CD4-positive, alpha-beta T cell treated with Interleukin-6 for 4 hours (primary cell): ENCODE data around the gene CEBPZ.
A peak's percentile ranks its signal among the peaks of the same experiment; 100 is the strongest.
"Not testable (repeated sequence)": the region's sequence is repeated elsewhere in the genome, so short reads cannot be mapped to it uniquely, and the experiment has no call there.

Experiments used
- DNase-seq: peaks from one replicate; pipeline ENCODE4 v3.0.0-alpha.2; 2020; ENCODE audit warnings: mixed read lengths

The CEBPZ gene

GRCh38 chr2:37211939-37212338 is 19.5 kb downstream of the CEBPZ start:
- DNase-seq: no peak

DNA sequence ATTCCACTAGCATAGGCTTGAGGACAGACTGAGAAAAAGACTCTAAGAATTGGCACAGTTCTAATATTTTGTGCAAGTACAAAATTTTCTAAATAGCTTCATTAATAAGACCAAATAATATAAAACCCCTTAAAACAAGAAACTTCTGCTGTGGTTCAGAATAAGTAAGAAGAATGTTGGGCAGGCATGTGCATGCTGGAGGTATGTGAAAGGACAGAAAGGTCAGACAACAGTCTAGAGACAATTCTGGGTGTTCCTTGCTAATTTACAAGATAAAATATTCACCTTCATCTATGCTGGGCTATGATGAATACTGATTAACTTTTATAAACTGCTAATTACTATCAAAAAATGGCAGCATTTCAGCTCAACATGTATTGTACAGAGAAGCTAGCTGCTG is 20.2 kb downstream of the CEBPZ start:
- no peak for DNase-seq

DNA sequence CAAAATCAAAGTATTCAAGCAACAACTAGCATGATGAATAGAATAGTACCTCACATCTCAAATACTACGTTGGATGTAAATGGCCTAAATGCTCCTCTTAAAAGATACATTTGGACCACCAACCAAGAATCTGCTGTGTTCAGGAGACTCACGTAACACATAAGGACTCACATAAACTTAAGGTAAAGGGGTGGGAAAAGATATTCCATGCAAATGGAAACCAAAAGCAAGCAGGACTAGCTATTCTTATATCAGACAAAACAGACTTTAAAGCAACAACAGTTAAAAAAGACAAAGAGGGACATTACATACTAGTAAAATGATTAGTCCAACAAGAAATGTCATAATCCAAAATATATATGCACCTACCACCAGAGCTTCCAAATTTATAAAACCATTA is 24.6 kb downstream of the CEBPZ start:
- DNase-seq: not testable (repeated sequence)

GRCh38 chr2:37205689-37206341 is 25.6 kb downstream of the CEBPZ start:
- no peak for DNase-seq

DNA sequence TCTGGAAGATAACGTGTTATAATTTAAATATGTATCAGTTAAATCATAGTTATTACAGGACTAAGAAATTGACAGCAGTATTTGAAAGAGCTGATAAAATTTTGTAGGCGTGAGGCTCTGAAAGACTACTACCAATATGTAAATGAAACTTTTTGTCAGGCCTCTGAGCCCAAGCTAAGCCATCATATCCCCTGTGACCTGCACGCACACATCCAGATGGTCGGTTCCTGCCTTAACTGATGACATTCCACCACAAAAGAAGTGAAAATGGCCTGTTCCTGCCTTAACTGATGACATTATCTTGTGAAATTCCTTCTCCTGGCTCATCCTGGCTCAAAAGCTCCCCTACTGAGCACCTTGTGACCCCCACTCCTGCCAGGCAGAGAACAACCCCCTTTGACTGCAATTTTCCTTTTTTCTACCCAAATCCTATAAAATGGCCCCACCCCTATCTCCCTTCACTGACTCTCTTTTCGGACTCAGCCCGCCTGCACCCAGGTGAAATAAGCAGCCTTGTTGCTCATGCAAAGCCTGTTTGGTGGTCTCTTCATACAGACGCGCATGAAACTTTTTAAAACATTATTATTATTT is 26.2 kb downstream of the CEBPZ start:
- not testable (repeated sequence) for DNase-seq

DNA sequence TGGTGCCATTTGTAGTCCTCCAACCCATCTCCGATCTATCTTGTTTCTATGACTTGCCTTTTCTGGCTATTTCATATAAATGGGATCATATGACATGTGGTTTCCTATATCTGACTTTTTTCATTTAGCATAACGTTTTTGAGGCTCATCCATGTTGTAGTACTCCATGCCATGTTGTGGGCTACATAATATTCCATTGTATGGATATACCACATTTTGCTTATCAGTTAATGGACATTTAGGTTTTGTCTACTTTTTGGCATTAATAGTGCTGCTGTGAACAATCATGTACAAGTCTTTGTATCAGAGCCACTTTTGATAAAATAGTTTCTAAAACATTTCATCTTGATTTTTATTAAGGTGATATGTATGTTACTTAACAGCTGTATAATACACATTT is 27.7 kb downstream of the CEBPZ start:
- DNase-seq: no peak

DNA sequence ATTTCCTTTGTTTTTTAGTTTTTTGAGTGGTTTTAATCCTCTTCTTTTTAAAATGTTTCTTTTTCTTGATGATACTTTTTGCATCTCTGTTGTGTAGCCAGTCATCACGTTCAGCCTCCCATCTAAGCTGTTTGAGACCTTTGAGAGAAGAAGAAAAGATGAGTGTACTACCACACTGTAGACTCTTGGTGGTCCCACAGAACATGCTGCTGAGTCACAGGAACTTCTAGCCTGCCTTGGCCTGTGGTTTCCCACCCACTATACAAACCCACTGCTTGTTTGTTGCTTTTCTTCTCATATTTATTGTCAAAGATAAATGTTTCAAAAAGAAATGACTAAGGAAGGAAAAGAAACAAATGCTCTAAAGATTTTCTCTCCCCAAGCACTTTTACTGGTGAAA is 29.6 kb downstream of the CEBPZ start:
- DNase-seq: peak; percentile 6

DNA sequence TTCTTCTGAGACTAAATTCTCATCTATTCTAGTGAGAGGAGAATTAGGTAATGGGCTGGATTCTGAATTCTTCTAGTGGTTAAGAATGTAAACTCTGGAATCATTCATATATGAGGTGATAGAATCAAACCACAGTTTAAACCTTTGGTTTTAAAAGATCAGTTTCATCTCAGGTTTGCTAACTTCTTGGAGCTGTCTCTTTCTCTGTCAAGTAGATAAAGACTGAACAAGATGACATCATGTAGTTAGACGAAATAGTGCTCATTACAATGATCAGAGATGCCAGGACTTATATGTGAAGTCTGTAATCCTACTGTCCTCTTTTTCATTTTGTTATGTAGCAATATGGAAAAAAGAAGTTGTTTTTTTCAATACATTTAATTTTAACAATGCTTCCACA is 30.2 kb downstream of the CEBPZ start:
- DNase-seq: no peak

DNA sequence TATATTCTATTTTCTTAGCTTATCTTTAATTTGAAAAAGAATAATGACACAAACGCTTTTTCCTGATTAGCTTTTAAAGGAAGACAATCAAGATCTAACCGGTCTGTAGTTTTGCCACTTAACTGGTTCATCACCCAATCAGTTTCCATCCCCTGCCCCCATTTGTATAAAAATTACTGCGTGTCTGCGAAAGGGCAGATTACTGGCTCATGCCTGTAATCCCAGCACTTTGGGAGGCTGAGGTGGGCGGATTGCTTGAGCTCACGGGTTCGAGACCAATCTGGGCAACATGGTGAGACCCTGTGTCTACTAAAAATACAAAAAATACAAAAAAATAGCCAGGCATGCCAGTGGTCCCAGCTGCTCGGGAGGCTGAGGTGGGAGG is 32.7 kb downstream of the CEBPZ start:
- DNase-seq: no peak

DNA sequence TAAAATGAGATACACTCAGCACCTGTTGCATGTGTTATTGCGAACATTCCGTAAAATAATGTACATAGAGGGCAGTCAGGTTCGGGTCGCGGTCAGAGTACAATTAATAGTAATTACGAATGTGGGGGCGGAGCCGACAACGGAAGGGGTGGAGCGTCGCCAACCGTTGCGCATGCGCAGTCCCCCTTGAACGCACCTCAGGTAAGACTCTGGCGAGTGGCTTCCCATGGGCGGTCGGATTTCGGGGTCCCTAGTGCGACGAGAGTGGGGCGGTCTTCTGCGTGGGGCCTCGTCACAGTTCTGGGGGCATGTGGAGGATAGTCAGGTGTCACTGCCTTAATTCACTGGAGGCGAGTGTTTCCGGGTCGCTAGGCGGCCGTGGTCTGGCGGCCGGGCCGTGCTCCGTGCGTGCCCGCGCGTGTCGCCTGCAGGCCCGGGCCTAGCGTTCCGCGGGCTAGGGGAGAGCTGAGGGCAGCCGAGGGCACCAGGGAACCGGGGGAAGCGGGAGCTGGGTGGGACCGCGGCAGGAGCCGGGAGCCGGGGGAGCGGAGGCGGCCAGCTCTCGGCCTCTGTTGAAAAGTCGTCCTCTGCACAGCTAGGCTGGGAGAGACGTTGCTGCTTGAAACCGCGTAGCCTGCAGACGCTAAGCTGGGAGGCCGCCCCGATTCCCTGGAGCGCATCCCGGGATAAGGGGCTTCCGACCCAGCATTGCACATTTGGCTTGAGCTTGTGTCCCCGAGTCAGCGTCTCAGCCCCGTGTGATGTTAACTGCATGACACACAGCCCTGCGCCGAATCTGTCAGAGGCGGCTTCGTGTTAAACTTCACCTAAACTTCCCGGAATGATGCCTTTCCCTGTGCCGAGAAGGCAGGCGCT is 34.8 kb downstream of the CEBPZ start, which contains the start of gene CEBPZOS:
TSS of gene CEBPZOS (plus strand) at position 177 of the 876 bp plus-strand sequence. CDS start 3,209 bp downstream, outside the sequence.
- peak; percentile 89 for DNase-seq

- DNase-seq: peak; percentile 6
These were observed 35.5 kb downstream of the CEBPZ start for GRCh38 chr2:37195862-37196319.

GRCh38 chr2:37192551-37192950 is 38.8 kb downstream of the CEBPZ start:
- no peak for DNase-seq

DNA sequence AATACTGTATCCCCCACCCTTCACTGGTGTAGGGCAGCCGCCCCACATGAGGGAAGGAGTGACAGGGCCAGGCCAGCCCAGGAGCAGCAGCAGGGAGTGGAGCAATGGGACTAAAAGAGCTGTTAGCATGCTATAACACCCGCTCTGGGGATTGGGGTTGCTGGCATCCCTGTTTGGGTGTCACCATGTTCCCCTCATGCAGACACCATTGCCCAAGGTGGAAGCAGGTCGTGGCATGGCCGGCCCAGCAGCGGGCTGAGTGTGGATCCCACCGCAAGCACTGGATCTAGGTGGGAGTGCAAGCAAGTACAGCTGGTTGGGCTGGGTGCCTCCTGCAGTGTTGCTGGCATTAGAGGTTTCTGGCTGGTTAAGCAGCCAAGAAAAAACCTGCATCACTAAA is 39.6 kb downstream of the CEBPZ start:
- no peak for DNase-seq

DNA sequence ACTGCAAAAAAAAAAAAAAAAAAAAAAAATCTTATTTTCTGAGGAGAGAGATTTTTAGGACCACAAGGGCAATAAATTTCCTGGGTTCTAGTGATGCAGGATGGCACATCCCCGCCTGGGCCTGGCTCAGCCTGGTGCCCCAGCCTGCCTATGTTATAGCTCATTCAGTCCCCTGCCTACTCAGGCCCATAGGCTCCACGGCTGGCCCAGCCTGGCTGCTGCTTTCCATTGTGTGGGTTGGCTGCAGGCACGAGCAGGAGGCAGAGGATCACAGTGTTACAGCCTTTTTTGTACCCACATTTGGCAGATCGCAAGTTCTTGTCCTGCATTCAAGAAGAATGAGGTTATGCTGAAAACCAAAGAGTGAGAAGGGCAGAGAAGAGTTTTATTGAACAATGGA is 40.1 kb downstream of the CEBPZ start:
- DNase-seq: no peak

- no peak for DNase-seq
These were observed 41.1 kb downstream of the CEBPZ start for GRCh38 chr2:37190290-37190689.

- DNase-seq: no peak
These were observed 41.8 kb downstream of the CEBPZ start for GRCh38 chr2:37189452-37190153.

DNA sequence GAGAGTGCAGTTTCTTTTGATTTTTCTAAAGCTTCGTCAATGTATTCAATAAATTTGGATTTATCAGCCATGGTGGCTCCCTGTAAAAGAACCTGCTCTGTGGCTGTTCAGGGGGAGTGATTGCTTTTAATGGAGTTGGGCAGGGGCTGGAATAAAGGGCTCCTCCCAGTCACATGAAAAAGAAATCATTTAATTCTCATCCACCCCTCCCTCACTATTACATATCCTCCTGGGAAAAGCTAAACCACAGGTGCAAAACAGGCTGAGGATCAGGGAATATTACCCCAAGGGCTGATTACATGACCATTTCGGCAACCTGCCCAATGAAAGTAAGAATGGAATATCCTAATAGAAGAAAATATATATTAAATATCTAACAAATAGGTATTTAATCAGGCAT is 42.8 kb downstream of the CEBPZ start, which contains the start of gene SULT6B1:
TSS of gene SULT6B1 (minus strand) at position 101 of the 400 bp plus-strand sequence. CDS start at position 71, 30 bp downstream.
- no peak for DNase-seq

DNA sequence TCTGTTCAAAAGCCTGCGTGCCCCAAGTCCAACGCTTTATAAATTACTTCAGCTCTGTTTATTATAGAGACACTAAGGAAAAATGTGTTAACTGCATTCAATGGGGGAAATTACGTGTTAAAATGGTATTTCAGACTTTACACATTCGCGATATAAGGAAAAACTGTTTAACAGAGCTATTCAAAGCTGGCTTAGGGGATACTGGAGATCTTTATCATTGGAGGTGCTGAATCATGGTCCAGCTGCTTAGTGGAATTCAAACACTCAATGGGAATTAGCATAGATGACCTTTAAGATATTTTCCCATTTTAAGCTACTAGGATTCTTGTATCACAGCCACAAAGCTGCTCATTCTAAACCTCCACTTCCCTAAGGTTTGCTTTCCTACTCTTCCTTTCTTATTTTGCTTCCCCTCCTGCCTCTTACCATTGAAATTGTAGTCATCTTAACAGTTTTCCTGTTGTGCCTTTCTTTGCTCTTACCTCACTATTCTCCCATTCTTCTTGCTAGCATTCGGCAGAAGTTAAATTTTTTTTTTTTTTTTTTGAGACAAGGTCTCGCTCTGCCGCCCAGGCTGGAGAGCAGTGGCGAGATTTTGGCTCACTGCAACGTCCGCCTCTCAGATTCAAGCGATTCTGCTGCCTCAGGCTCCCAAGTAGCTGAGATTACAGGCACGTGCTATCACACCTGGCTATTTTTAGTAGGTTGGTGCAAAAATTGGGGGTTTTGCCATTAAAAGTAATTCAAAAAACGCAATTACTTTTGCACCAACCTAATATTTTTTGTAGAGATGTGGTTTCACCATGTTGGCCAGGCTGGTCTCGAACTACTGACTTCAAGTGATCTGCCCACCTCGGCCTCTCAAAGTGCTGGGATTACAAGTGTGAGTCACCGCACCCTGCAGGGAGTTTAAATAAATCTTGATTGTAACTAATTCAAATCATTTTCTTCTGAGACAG is 49.4 kb downstream of the CEBPZ start:
- no peak for DNase-seq

- DNase-seq: no peak
These were observed 50.8 kb downstream of the CEBPZ start for GRCh38 chr2:37180640-37181039.

- DNase-seq: no peak
These were observed 51.3 kb downstream of the CEBPZ start for GRCh38 chr2:37180006-37180639.

GRCh38 chr2:37173741-37174140 is 57.7 kb downstream of the CEBPZ start:
- no peak for DNase-seq
